AG20443 (cell line): ENCODE results near the gene PTPRM.
A peak's percentile ranks its signal among the peaks of the same experiment; 100 is the strongest.
"Not testable (repeated sequence)": the region's sequence is repeated elsewhere in the genome, so short reads cannot be mapped to it uniquely, and the experiment has no call there.

ENCODE experiments used
- DNase-seq: peaks from one replicate; pipeline ENCODE4 v3.0.0; 2012; ENCODE audit warnings: low spot score, mixed read lengths

The PTPRM gene

DNA sequence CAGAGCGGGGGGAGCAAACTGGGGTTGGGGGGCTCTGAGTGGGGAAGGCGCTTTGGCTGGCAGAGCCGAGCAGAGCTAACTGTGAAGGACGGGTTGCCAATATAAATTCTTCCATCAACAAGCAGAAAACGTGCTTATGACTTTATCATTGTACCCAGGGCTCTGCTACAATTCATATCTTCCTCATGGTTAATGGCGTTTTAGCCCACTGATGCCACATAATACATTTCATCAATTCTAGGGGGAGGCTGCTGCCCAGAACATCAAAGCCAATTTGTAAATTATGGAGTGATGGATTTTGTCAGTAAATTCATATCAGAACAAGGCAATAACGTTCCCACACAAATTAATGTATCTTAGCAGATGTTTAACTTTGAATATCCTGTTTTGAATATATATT lies 866.7 kb downstream of the PTPRM start:
- DNase-seq: no peak

DNA sequence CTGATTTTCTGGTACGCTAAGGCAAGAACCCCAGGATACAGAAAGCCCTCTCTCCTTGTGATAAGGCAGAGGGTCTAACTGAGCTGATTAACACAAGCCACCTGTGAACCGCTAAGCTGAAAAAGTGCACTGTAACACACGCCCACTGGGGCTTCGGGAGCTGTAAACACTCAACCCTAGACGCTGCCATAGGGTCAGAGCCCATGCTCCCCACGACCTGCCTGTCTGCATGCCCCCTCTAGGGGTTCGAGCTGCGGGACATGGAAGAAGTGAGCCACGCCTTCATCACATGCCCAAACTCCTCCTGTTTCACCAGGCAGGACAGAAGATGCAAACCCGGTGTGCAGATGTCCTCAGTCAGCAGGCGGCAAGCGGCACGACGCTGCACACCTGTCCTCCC lies 868.3 kb downstream of the PTPRM start:
- DNase-seq: no peak

DNA sequence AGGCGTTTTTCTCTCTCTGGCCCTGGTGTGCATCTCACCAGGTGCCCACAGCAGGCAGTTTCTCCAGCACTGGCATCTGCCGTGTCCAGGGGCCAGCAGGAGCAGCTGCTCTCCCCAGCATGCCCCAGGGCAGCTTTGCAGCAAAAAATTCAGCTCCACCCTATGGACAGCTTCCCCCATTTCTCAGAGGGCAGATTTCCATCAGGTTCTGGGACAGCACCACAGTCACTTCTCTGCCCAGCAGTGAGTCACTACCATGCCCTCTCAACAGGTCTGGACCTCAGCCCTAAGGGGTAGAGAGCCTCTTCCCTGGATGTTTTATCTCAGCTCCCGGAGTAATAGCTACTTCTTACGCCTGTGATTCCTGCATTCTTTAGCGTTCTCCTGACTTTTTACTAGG lies 871.9 kb downstream of the PTPRM start:
- DNase-seq: no peak

DNA sequence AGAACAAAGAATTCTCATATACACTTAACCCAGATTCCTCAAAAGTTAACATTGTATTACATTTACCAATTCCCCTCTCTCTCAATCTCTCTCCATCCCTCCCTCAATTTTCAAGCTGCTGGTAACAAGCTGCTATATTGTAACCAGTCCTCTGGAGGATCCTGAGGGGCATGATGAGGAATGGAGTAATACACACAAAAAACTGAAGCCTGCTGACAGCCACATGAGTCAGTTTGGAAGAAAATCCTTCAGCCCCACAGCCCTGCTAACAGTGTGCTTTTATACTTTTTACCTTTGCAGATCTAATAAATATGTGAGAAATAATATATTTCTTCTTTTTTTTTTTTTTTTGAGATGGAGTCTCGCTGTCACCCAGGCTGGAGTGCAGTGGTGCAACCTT lies 876.4 kb downstream of the PTPRM start:
- no peak for DNase-seq

DNA sequence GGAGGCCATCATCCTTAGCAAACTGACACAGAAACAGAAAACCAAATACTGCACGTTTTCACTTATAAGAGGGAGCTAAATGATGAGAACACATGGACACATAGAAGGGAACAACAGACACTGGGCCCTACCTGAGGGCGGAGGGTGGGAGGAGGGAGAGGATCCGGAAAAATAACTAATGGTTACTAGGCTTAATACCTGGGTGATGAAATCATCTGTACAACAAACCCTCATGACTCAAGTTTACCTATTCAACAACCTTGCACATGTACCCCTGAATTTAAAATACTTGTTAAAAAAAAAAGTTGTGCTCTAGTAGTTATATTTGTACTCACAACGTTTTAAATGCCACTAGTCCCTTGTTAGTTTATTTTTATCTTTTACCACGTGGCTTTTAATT lies 879.8 kb downstream of the PTPRM start:
- DNase-seq: not testable (repeated sequence)

DNA sequence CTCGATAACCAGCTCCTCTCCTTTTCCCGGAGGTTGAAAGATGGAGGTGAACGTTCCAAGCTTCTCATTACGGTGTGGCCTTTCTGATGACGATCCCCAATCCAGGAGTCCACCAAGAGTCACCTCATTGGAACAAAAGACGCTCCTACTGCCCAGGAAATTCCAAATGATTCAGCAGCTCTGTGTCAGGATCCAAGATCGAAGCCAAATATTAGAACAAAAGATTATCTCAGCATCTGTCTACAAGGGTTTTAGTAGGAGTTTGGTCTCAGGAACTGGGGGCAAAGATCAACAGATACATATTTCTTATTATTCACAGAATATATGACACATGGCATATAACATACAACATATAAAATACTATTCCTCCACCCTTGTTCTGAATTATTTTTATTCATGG lies 881.0 kb downstream of the PTPRM start:
- DNase-seq: no peak

DNA sequence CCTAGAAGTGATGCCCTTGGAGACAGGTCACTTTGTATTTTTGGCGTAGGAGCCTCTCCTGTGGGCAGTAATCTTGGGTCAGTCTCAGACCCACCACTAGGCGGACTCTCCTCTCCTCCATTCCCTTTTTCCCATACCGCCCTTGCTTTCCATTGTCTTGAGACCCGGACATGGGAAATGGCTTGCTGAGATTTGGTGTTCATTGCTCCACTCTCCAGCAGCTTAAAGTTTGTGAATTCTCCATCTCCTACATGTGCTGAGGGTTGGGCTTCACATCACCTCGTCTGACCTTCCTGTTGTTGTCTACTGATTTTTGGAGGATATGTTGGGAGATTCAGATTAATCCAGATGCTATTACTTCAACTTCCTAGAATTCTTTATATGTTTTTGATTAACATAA lies 882.9 kb downstream of the PTPRM start:
- peak; percentile 47 for DNase-seq

DNA sequence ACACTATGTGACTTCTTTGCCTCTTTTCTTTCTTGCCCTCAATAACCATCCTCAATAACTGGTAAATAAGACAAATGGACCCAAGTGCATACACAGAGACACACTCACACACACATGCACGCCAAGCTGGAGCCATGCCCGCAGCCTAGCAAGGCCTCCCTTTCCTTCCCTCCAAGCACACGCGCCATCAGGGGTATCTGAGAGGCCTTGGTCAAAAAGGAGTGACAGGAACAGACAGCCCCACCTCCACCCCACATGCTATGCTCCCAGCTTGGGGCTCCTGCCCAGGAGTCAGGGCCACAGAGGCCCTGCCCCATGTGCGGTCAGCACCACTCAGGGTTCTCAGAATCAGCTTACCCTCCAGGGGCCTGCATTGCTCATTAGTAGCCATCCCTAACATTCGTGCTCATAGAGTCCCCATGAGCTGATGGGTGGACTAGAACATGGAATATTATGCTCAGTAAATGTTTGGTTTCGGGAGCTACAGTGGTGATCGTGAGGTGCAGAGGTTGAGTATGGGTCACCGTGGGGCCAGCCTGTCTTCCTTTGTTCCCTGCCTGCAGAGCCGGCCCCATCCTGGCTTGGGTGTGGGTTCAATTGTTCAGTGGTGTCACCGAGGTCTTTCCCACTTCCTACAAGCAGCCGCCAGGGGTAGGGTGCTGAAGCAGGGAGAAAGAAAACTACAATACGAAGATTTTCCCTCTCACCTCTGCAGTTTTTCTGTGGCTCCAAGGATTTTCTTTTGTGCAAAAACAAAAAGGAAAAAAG lies 884.0 kb downstream of the PTPRM start:
- DNase-seq: no peak

DNA sequence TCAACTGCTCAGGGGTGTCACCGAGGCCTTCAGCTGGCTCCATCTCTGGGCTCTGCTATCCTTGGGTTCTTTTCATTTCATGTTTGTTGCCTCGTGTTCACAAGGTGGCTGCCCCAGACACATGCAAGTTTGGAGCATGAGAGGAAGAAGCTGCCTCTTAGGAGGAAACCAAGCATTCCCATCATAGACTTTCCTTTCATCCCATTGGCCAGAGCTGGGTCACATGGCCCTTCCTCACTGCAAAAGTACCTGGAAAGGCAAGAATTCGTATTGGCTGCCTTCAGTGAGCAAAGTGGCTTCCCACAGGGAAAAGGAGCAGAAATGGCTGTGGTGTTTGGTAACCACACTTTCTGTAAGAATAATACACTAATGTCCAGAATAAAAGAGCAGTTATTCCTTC lies 886.4 kb downstream of the PTPRM start:
- no peak for DNase-seq

DNA sequence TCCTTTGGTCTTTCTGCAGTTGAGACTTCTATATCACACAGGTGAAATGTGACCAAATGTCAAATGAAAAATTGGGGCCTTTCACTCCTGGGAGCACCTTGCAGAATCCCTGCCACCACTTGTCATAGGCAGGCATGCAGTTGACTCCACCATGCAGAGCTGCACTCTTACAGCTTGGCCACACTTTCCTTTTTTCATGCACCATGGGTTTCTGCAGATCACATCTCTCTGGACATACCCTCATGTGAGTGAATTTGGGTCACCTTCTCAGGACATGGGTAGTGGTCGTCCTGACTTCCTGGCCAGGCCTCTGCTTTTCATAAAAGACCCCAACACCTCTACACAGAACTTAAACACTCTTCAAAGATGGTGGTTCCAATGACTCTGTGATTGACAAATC lies 887.0 kb downstream of the PTPRM start:
- DNase-seq: no peak

DNA sequence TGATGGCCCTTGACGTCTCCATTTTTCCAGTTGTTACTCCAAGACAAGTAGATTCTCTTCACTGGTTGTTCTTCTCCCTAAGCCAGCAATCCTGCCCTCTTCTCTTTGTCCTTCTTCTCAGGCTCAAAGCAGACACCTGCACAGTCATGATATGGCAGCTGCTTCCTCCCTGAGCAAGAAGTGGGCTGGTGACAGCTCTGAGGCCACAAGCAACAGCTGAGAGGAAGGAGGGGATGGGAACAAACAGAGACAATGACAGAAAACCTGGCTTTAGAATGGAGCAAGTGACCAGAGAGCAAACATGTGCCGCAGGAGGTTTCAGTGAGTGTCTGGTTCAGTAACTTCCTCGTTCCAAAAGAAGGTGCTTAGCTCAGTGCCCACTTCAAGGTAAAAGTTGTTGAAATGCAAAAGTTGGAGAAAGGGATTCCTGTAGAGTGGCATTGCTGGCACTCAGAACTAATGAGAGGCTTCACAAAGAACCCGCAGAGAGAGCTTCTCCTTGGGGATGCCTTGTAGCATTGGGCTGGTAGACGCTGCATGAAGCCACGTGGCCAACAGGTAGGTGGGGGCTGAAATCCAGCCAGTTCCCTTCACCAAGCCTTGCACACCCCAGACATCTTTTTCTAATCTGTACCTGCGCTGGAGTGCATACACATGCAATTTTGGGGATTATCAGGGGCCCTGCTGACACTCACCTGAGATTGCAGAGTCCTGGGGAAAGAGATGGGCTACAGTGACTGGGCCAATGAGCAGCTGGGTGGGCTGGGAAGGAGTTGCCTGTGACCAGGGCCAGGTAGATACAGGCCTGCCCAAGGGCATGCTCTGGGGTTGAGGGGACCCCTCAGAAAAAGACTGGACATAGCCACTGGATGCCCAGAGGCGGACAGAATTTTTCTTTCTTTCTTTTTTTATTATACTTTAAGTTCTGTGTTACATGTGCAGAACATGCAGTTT lies 888.8 kb downstream of the PTPRM start:
- DNase-seq: no peak
